ENCODE results near the gene RALY.

- no peak for TF ChIP-seq POLR2AphosphoS5 (IDR thresholded peaks at IDR 0.05)
- no peak for TF ChIP-seq CTCF (IDR thresholded peaks at IDR 0.05)
- TF ChIP-seq POLR2A (IDR thresholded peaks at IDR 0.05), result no peak
These were observed 72.9 kb downstream of the RALY start for GRCh38 chr20:34066476-34067090.

All from suprapubic skin (tissue), 4 donors.